ENCODE data around the gene LAS1L. TPM values are rescaled to one million over a fixed set of nuclear protein-coding genes. Genes with fewer than 3 reads are reported as not detected.

Gene LAS1L
- total and polyA plus RNA-seq, 2 experiments from 2014 or later, result 14.1 to 26.0 TPM

DNA sequence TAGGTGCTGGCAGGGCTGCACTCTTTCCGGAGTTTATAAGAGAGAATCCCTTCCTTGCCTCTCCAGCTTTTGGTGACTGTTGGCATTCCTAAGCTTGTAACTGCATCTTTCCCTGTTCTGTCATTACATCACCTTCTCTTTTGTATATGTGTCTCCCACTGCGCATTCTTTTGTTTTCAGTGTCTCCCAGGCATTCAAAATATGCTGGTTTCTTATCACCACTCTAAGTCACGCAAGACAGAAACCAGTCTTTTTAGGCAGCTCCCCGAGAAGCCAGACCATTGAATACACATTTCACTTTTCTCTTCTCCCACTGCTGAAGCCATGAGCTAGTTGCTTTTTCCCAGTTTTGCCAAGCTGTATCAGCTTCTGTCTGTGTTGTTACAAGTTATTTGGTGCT lies 71.0 kb downstream of the LAS1L start:
- no peaks in the 10 kb centered on the region for H3K4me1 ChIP-seq (ENCODE audit: insufficient read depth)
- no peak overlapping the region for H3K27ac ChIP-seq
- no peaks in the 10 kb centered on the region for H3K9me3 ChIP-seq (ENCODE audit: low read depth)
- no peak for DNase-seq (ENCODE audit: low spot score)
- H3K4me3 ChIP-seq, result no peak overlapping the region
- no peak overlapping the region for H3K4me2 ChIP-seq
- H3K79me2 ChIP-seq, result no peaks in the 10 kb centered on the region
- no peaks in the 10 kb centered on the region for H4K20me1 ChIP-seq (ENCODE audit: insufficient read depth, poor library complexity, severe bottlenecking)
- WGBS (ENCODE audit: low lambda C conversion rate, missing lambda C conversion rate), result 34% methylated on average over 4 of the region's 4 CpGs
- no peaks in the 10 kb centered on the region for H3K9me2 ChIP-seq (replicated peaks; ENCODE audit: insufficient read depth)
- TF ChIP-seq EZH2phosphoT487 (IDR thresholded peaks at IDR 0.05; ENCODE audit: low read depth, severe bottlenecking, unreplicated experiment) (no peak), EZH2 (IDR thresholded peaks at IDR 0.05; ENCODE audit: borderline replicate concordance) (no peak)
- TF ChIP-seq, protein P1, sequence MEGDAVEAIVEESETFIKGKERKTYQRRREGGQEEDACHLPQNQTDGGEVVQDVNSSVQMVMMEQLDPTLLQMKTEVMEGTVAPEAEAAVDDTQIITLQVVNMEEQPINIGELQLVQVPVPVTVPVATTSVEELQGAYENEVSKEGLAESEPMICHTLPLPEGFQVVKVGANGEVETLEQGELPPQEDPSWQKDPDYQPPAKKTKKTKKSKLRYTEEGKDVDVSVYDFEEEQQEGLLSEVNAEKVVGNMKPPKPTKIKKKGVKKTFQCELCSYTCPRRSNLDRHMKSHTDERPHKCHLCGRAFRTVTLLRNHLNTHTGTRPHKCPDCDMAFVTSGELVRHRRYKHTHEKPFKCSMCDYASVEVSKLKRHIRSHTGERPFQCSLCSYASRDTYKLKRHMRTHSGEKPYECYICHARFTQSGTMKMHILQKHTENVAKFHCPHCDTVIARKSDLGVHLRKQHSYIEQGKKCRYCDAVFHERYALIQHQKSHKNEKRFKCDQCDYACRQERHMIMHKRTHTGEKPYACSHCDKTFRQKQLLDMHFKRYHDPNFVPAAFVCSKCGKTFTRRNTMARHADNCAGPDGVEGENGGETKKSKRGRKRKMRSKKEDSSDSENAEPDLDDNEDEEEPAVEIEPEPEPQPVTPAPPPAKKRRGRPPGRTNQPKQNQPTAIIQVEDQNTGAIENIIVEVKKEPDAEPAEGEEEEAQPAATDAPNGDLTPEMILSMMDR (IDR thresholded peaks at IDR 0.05; ENCODE audit: poor library complexity), result no peak
- no peaks in the 10 kb centered on the region for H3K36me3 ChIP-seq (replicated peaks; ENCODE audit: insufficient read depth, low read depth)
- H2AFZ ChIP-seq, result no peak overlapping the region
- H3K27me3 ChIP-seq, result no peaks in the 10 kb centered on the region

Other genes with a start within 250 kb of the LAS1L start
- 59.0 and 73.0 TPM in 2 replicates for gene MSN, start 132.9 kb upstream of the LAS1L start, total RNA-seq
- gene MSN, start 132.9 kb upstream of the LAS1L start, polyA plus RNA-seq, result 73.5 and 81.9 TPM in 2 replicates